CD4-positive, alpha-beta memory T cell (primary cell): ENCODE results near the gene CEP57L1. TPM values are rescaled to one million over a fixed set of nuclear protein-coding genes. Genes with fewer than 3 reads are reported as not detected.

Experiments used
- CTCF ChIA-PET: fragments of 350-600 bp; sonication (Branson Sonifier 250); formaldehyde crosslinking; loops from one replicate; lab custom pipeline; 2021; ENCODE audit warnings: inconsistent platforms; ENCODE audit not compliant: partially characterized antibody; lab: Charles Lee
- POLR2A ChIA-PET: fragments of 350-600 bp; sonication (Branson Sonifier 250); formaldehyde crosslinking; loops from one replicate; lab custom pipeline; 2021; ENCODE audit not compliant: partially characterized antibody; lab: Charles Lee
- DNase-seq, 5 donors: peaks; one replicate each; pipeline versions ENCODE4 v3.0.0 to v3.0.0-alpha.2; 2020 to 2022; ENCODE audit warnings: mixed read lengths in 1 of 5
- H3K27ac ChIP-seq: one replicate; pipeline ENCODE4 v1.7.0; 2013; ENCODE audit warnings: low read depth, low read length
- H3K27me3 ChIP-seq: 2 replicates; pipeline ENCODE4 v1.7.0; 2013; ENCODE audit warnings: mild to moderate bottlenecking, low read length, moderate library complexity; ENCODE audit not compliant: insufficient read depth
- H3K36me3 ChIP-seq: 2 replicates; pipeline ENCODE4 v1.7.0; 2013; ENCODE audit warnings: mild to moderate bottlenecking, low read length, moderate library complexity; ENCODE audit not compliant: insufficient read depth
- H3K4me1 ChIP-seq: 2 replicates; pipeline ENCODE4 v1.7.0; 2013; ENCODE audit warnings: mild to moderate bottlenecking, low read length, moderate library complexity; ENCODE audit not compliant: insufficient read depth
- H3K4me3 ChIP-seq, 2 donors: one replicate each; pipeline ENCODE4 v1.7.0; 2013; ENCODE audit warnings: low read length in 2 of 2, mild to moderate bottlenecking in 1 of 2
- H3K9me3 ChIP-seq, 2 donors: one replicate each; pipeline ENCODE4 v1.7.0; 2013; ENCODE audit warnings: low read length in 2 of 2, control low read depth in 1 of 2; ENCODE audit not compliant: control insufficient read depth in 1 of 2
- H3K27ac Mint-ChIP-seq, 7 donors: one replicate each; pipeline ENCODE4 v1.8.0; 2020 to 2021; ENCODE audit warnings: mixed read lengths in 7 of 7, mild to moderate bottlenecking in 6 of 7, inconsistent platforms in 3 of 7, moderate library complexity in 3 of 7
- H3K27me3 Mint-ChIP-seq, 2 donors: one replicate each; pipeline ENCODE4 v1.8.0; 2020 to 2021; ENCODE audit warnings: mixed read lengths in 2 of 2
- H3K36me3 Mint-ChIP-seq, 2 donors: one replicate each; pipeline ENCODE4 v1.8.0; 2020 to 2021; ENCODE audit warnings: mixed read lengths in 2 of 2, inconsistent platforms in 1 of 2, mild to moderate bottlenecking in 1 of 2
- H3K4me1 Mint-ChIP-seq, 4 donors: one replicate each; pipeline ENCODE4 v1.8.0; 2020 to 2021; ENCODE audit warnings: mixed read lengths in 4 of 4, mild to moderate bottlenecking in 1 of 4
- H3K4me3 Mint-ChIP-seq, 8 donors: one replicate each; pipeline ENCODE4 v1.8.0; 2020 to 2021; ENCODE audit warnings: mixed read lengths in 8 of 8, mild to moderate bottlenecking in 7 of 8, moderate library complexity in 6 of 8, inconsistent platforms in 3 of 8
- H3K9me3 Mint-ChIP-seq, 8 donors: one replicate each; pipeline ENCODE4 v1.8.0; 2020 to 2021; ENCODE audit warnings: mixed read lengths in 8 of 8, mild to moderate bottlenecking in 5 of 8, inconsistent platforms in 3 of 8, moderate library complexity in 1 of 8
- intact Hi-C: fragments of 100-400 bp; cut with micrococcal nuclease; formaldehyde crosslinking; loops from one replicate; pipeline ENCODE4 v1.15.1; 2023
- polyA plus RNA-seq, 2 donors: library from polyadenylated mRNA; unstranded; fragments of 300-500 nt; fragmentation: Illumina TruSeq; gene quantifications; one replicate each; pipeline ENCODE4 v1.2.3, GENCODE V29; 2021
- total RNA-seq, 2 experiments: library from RNA; stranded (reverse); gene quantifications; one replicate each; pipeline ENCODE4 v1.2.3, GENCODE V29; 2021

CEP57L1 gene
- total and polyA plus RNA-seq, 4 experiments from 2014 or later: 5.7 to 9.2 (median 6.8) TPM

- ChIA-PET POLR2A (interaction anchor here (0.6 to 5.4 kb wide), 18 partner anchors 11 to 530 kb away, joined by 3 to 58 read pairs (median 4); partner anchors contain the start of genes ARMC2, CD164, CEP57L1 and FOXO3), CTCF (interaction anchor here (0.6 to 9.0 kb wide), 31 partner anchors 9 to 1021 kb away, joined by 3 to 219 read pairs (median 6); partner anchors contain the start of genes ARMC2 and CD164)
- peak overlapping the region; percentile 63 to 86 (median 80) for H3K4me3 Mint-ChIP-seq
- peak overlapping the region; percentile 51 to 89 (median 77) for H3K27ac Mint-ChIP-seq
- H3K4me1 Mint-ChIP-seq: peaks cover 31 to 58% (median 43%) of the 10 kb centered on the region in 4 donors
- Histone ChIP-seq H3K9me3 (no peaks in the 10 kb centered on the region), H3K4me3 (peak overlapping the region in 1 of 2 donors; percentile 13), H3K36me3 (no peaks in the 10 kb centered on the region), H3K4me1 (peaks cover 36% of the 10 kb centered on the region), H3K27me3 (no peaks in the 10 kb centered on the region), H3K27ac (peak overlapping the region; percentile 49)
- DNase-seq: no peak
- intact Hi-C loops: loop anchor here (5.0 to 10.0 kb wide), 2 partner anchors 397 to 514 kb away; no protein-coding TSS in a partner anchor
- H3K36me3 Mint-ChIP-seq: no peaks in the 10 kb centered on the region
- H3K27me3 Mint-ChIP-seq: no peaks in the 10 kb centered on the region
- H3K9me3 Mint-ChIP-seq: no peaks in the 10 kb centered on the region
These were observed 24.0 kb upstream of the CEP57L1 start for GRCh38 chr6:109071125-109071917.

GRCh38 chr6:109073344-109074132 is 21.8 kb upstream of the CEP57L1 start:
- Mint-ChIP-seq H3K27ac (peak overlapping the region in 4 of 7 donors; percentile 1 to 72 (median 34)), H3K27me3 (no peaks in the 10 kb centered on the region), H3K4me1 (peaks cover 24 to 39% (median 34%) of the 10 kb centered on the region in 4 donors), H3K4me3 (peak overlapping the region in 6 of 8 donors; percentile 20 to 71 (median 51)), H3K9me3 (no peaks in the 10 kb centered on the region), H3K36me3 (no peaks in the 10 kb centered on the region)
- H3K27ac ChIP-seq: no peak overlapping the region
- ChIA-PET CTCF (interaction anchor here (0.7 to 9.0 kb wide), 45 partner anchors 10 to 554 kb away, joined by 3 to 219 read pairs (median 6); partner anchors contain the start of genes ARMC2 and CD164), POLR2A (interaction anchor here (0.9 to 5.4 kb wide), 10 partner anchors 10 to 532 kb away, joined by 3 to 58 read pairs (median 16); partner anchors contain the start of genes CEP57L1, FOXO3 and SESN1)
- no peaks in the 10 kb centered on the region for H3K9me3 ChIP-seq
- DNase-seq: peak; percentile 67 to 74 (median 71)
- H3K4me1 ChIP-seq: peaks cover 34% of the 10 kb centered on the region
- H3K36me3 ChIP-seq: no peaks in the 10 kb centered on the region
- intact Hi-C loops: loop anchor here (1.0 to 10.0 kb wide), 8 partner anchors 64 to 531 kb away; no protein-coding TSS in a partner anchor
- no peak overlapping the region for H3K4me3 ChIP-seq
- H3K27me3 ChIP-seq: no peaks in the 10 kb centered on the region

GRCh38 chr6:109074133-109074415 is 21.2 kb upstream of the CEP57L1 start:
- Histone ChIP-seq H3K4me3 (no peak overlapping the region), H3K27me3 (no peaks in the 10 kb centered on the region), H3K27ac (no peak overlapping the region), H3K9me3 (no peaks in the 10 kb centered on the region), H3K36me3 (no peaks in the 10 kb centered on the region), H3K4me1 (peaks cover 34% of the 10 kb centered on the region)
- DNase-seq: no peak
- Mint-ChIP-seq H3K27me3 (no peaks in the 10 kb centered on the region), H3K9me3 (no peaks in the 10 kb centered on the region), H3K4me3 (no peak overlapping the region), H3K4me1 (peaks cover 24 to 37% (median 32%) of the 10 kb centered on the region in 4 donors), H3K36me3 (no peaks in the 10 kb centered on the region), H3K27ac (no peak overlapping the region)
- ChIA-PET POLR2A (interaction anchor here (2.0 to 5.4 kb wide), 4 partner anchors 10 to 515 kb away, joined by 5 to 44 read pairs (median 28); partner anchors contain the start of genes CEP57L1, FOXO3 and SESN1), CTCF (interaction anchor here (0.8 to 9.0 kb wide), 27 partner anchors 10 to 531 kb away, joined by 3 to 219 read pairs (median 8); partner anchors contain the start of genes ARMC2 and CD164)
- intact Hi-C loops: loop anchor here (5.0 to 10.0 kb wide), 2 partner anchors 399 to 517 kb away; no protein-coding TSS in a partner anchor

GRCh38 chr6:109075934-109076333 is 19.4 kb upstream of the CEP57L1 start:
- ChIA-PET POLR2A (interaction anchor here (4.7 kb wide), 1 partner anchor 19 kb away, joined by 17 read pairs; the partner anchor contains the start of genes CEP57L1 and SESN1), CTCF (interaction anchor here (0.9 to 9.0 kb wide), 7 partner anchors 9 to 533 kb away, joined by 3 to 219 read pairs (median 4); no protein-coding TSS in a partner anchor)
- Histone ChIP-seq H3K27me3 (no peaks in the 10 kb centered on the region), H3K4me3 (no peak overlapping the region), H3K27ac (no peak overlapping the region), H3K4me1 (peaks cover 31% of the 10 kb centered on the region), H3K9me3 (no peaks in the 10 kb centered on the region), H3K36me3 (no peaks in the 10 kb centered on the region)
- H3K9me3 Mint-ChIP-seq: no peaks in the 10 kb centered on the region
- peak overlapping the region in 3 of 7 donors; percentile 43 to 67 (median 55) for H3K27ac Mint-ChIP-seq
- no peaks in the 10 kb centered on the region for H3K36me3 Mint-ChIP-seq
- H3K4me3 Mint-ChIP-seq: no peak overlapping the region
- peaks cover 17 to 28% (median 21%) of the 10 kb centered on the region in 4 donors for H3K4me1 Mint-ChIP-seq
- H3K27me3 Mint-ChIP-seq: no peaks in the 10 kb centered on the region
- intact Hi-C loops: loop anchor here (10.0 kb wide), 1 partner anchor 401 kb away; no protein-coding TSS in a partner anchor
- no peak for DNase-seq

GRCh38 chr6:109076377-109076776 is 18.9 kb upstream of the CEP57L1 start:
- Histone ChIP-seq H3K9me3 (no peaks in the 10 kb centered on the region), H3K36me3 (no peaks in the 10 kb centered on the region), H3K27ac (no peak overlapping the region), H3K4me3 (no peak overlapping the region), H3K27me3 (no peaks in the 10 kb centered on the region), H3K4me1 (peaks cover 26% of the 10 kb centered on the region)
- Mint-ChIP-seq H3K27me3 (no peaks in the 10 kb centered on the region), H3K4me3 (no peak overlapping the region), H3K27ac (peak overlapping the region in 1 of 7 donors; percentile 24), H3K9me3 (no peaks in the 10 kb centered on the region), H3K36me3 (no peaks in the 10 kb centered on the region), H3K4me1 (peaks cover 13 to 24% (median 16%) of the 10 kb centered on the region in 4 donors)
- CTCF ChIA-PET: interaction anchor here (0.9 to 9.0 kb wide), 2 partner anchors 162 to 533 kb away, joined by 3 to 219 read pairs; no protein-coding TSS in a partner anchor
- DNase-seq: no peak
- POLR2A ChIA-PET: interaction anchor here (4.7 kb wide), 1 partner anchor 18 kb away, joined by 17 read pairs; the partner anchor contains the start of genes CEP57L1 and SESN1
- intact Hi-C loops: loop anchor here (10.0 kb wide), 1 partner anchor 402 kb away; no protein-coding TSS in a partner anchor

GRCh38 chr6:109079981-109080380 is 15.3 kb upstream of the CEP57L1 start:
- Mint-ChIP-seq H3K27me3 (no peaks in the 10 kb centered on the region), H3K9me3 (no peaks in the 10 kb centered on the region), H3K36me3 (peaks cover 0 to 1% of the 10 kb centered on the region in 2 donors), H3K4me3 (no peak overlapping the region), H3K27ac (no peak overlapping the region), H3K4me1 (peaks cover 0 to 8% (median 5%) of the 10 kb centered on the region in 4 donors)
- Histone ChIP-seq H3K27ac (no peak overlapping the region), H3K36me3 (no peaks in the 10 kb centered on the region), H3K4me3 (no peak overlapping the region), H3K27me3 (no peaks in the 10 kb centered on the region), H3K4me1 (peaks cover 6% of the 10 kb centered on the region), H3K9me3 (no peaks in the 10 kb centered on the region)
- ChIA-PET CTCF (interaction anchor here (1.3 to 2.2 kb wide), 2 partner anchors 15 to 538 kb away, joined by 5 to 10 read pairs; partner anchors contain the start of genes CEP57L1 and SESN1), POLR2A (interaction anchor here (1.2 kb wide), 1 partner anchor 15 kb away, joined by 4 read pairs; the partner anchor contains the start of genes CEP57L1 and SESN1)
- no peak for DNase-seq
- intact Hi-C loops: loop anchor here (10.0 kb wide), 1 partner anchor 405 kb away; no protein-coding TSS in a partner anchor
